ENCODE data around the gene HIPK4.
"Not testable (repeated sequence)": the region's sequence is repeated elsewhere in the genome, so short reads cannot be mapped to it uniquely, and the experiment has no call there.

HIPK4 gene

GRCh38 chr19:40335855-40336600, 54.0 kb downstream of the HIPK4 start:
- DNase-seq = no peak

- no peak for DNase-seq
Observed at GRCh38 chr19:40335101-40335500, 54.9 kb downstream of the HIPK4 start.

GRCh38 chr19:40333083-40333482, 56.9 kb downstream of the HIPK4 start:
- not testable (repeated sequence) for DNase-seq

GRCh38 chr19:40332669-40333068, 57.3 kb downstream of the HIPK4 start:
- no peak for DNase-seq

GRCh38 chr19:40331052-40331451, 58.9 kb downstream of the HIPK4 start:
- DNase-seq = no peak

Data from suppressor macrophage (primary cell).